GM10847 (cell line): ENCODE data around the gene HS3ST3A1.

Experiments
- POLR2A ChIP-seq: IDR thresholded peaks from 2 replicates; pipeline ENCODE4 v1.6.1; 2011; ENCODE audit not compliant: insufficient read length; ENCODE audit errors: extremely low read depth

Gene HS3ST3A1

GRCh38 chr17:13476720-13477119, 125.0 kb downstream of the HS3ST3A1 start:
- no peak for TF ChIP-seq POLR2A

GRCh38 chr17:13475574-13476223, 126.0 kb downstream of the HS3ST3A1 start:
- no peak for TF ChIP-seq POLR2A

DNA sequence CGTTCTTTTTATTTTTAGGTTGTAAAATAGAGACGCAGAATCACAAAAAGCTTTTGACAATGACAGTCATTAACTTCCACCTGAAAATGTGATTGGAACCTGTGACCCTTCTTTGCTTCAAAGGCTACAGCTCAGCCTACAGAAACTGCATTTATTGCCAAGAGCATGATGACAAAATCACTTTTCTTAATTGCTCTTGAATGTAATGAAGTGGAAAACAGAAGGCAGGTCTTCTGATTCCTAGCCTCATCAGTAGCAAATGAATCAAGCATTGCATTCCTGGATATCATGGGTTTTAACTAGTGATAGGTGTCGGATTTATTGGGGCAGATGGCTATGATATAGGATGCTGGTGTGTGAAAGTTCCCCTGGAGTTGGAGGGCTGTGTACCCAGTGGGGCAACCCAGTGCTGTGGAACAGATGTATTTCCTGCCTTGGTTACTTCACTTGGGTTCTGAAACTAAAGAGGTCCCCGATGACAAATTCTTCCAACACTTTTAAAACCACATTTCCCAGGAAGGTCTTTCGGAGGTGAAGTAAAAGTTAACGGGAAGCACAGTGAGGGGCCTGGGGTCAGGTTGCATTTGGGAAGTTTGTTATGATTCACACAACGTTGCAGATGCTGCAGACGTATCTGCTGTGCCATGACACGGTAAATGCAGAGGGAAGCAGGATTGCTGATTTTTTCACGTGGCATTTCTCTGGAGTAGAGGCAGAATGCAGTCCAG, 127.5 kb downstream of the HS3ST3A1 start:
- no peak for TF ChIP-seq POLR2A

- no peak for TF ChIP-seq POLR2A
These were observed 136.1 kb downstream of the HS3ST3A1 start for GRCh38 chr17:13465678-13466077.

- TF ChIP-seq POLR2A, result no peak
These were observed 139.0 kb downstream of the HS3ST3A1 start for GRCh38 chr17:13462673-13463124.

- TF ChIP-seq POLR2A, result no peak
These were observed 139.6 kb downstream of the HS3ST3A1 start for GRCh38 chr17:13462146-13462545.

- no peak for TF ChIP-seq POLR2A
These were observed 141.3 kb downstream of the HS3ST3A1 start for GRCh38 chr17:13460261-13461000.

- TF ChIP-seq POLR2A, result no peak
These were observed 143.9 kb downstream of the HS3ST3A1 start for GRCh38 chr17:13457783-13458182.
